ENCODE data around the gene PNKD. TPM values are rescaled to one million over a fixed set of nuclear protein-coding genes. Genes with fewer than 3 reads are reported as not detected.
A peak's percentile ranks its signal among the peaks of the same experiment; 100 is the strongest.

Gene PNKD
- total RNA-seq, 4 donors from 2014 or later, result 33.4 to 66.4 (median 49.4) TPM

- DNase-seq (ENCODE audit: low spot score in 2 of 2), result no peak
- Histone ChIP-seq H3K27me3 (no peaks in the 10 kb centered on the region), H3K9me3 (no peaks in the 10 kb centered on the region), H3K4me1 (peaks cover 3% of the 10 kb centered on the region), H3K27ac (no peak overlapping the region), H3K4me3 (no peak overlapping the region), H3K36me3 (peaks cover 98% of the 10 kb centered on the region)
- TF ChIP-seq POLR2A (IDR thresholded peaks at IDR 0.05), result no peak
- TF ChIP-seq POLR2AphosphoS5 (IDR thresholded peaks at IDR 0.05), result no peak
- no peak for TF ChIP-seq CTCF (IDR thresholded peaks at IDR 0.05)
- no peak for TF ChIP-seq EP300 (IDR thresholded peaks at IDR 0.05)
- 73% methylated on average over 5 of the region's 5 CpGs for WGBS
Measured at GRCh38 chr2:218245214-218245613, 25.1 kb upstream of the PNKD start.

GRCh38 chr2:218249691-218250090 is 20.6 kb upstream of the PNKD start:
- 95% methylated on average over 13 of the region's 13 CpGs for WGBS
- DNase-seq (ENCODE audit: low spot score in 2 of 2), result peak in 1 of 2 donors; percentile 26

GRCh38 chr2:218252509-218253231 is 17.6 kb upstream of the PNKD start:
- no peak overlapping the region for H3K4me3 ChIP-seq
- no peaks in the 10 kb centered on the region for H3K4me1 ChIP-seq
- TF ChIP-seq EP300 (IDR thresholded peaks at IDR 0.05) (no peak), CTCF (IDR thresholded peaks at IDR 0.05) (no peak), POLR2AphosphoS5 (IDR thresholded peaks at IDR 0.05) (no peak), POLR2A (IDR thresholded peaks at IDR 0.05) (no peak)
- peak in 1 of 2 donors; percentile 60 for DNase-seq (ENCODE audit: low spot score in 2 of 2)
- H3K27me3 ChIP-seq, result no peaks in the 10 kb centered on the region
- H3K36me3 ChIP-seq, result peaks cover 90% of the 10 kb centered on the region
- no peak overlapping the region for H3K27ac ChIP-seq
- WGBS, result 71% methylated on average over 7 of the region's 7 CpGs
- no peaks in the 10 kb centered on the region for H3K9me3 ChIP-seq

More at GRCh38 chr2:218249691-218250090, 20.6 kb upstream of the PNKD start:
- Histone ChIP-seq H3K36me3 (peaks cover 100% of the 10 kb centered on the region), H3K9me3 (no peaks in the 10 kb centered on the region), H3K4me1 (no peaks in the 10 kb centered on the region), H3K27me3 (no peaks in the 10 kb centered on the region), H3K27ac (no peak overlapping the region), H3K4me3 (no peak overlapping the region)
- TF ChIP-seq POLR2A (IDR thresholded peaks at IDR 0.05) (no peak), CTCF (IDR thresholded peaks at IDR 0.05) (no peak), EP300 (IDR thresholded peaks at IDR 0.05) (no peak), POLR2AphosphoS5 (IDR thresholded peaks at IDR 0.05) (no peak)

- peak in 1 of 2 donors; percentile 8 for DNase-seq (ENCODE audit: low spot score in 2 of 2)
- WGBS, result 75% methylated on average over 5 of the region's 5 CpGs
- Histone ChIP-seq H3K4me3 (no peak overlapping the region), H3K4me1 (peaks cover 2% of the 10 kb centered on the region), H3K27me3 (no peaks in the 10 kb centered on the region), H3K36me3 (peaks cover 85% of the 10 kb centered on the region), H3K9me3 (no peaks in the 10 kb centered on the region), H3K27ac (no peak overlapping the region)
- no peak for TF ChIP-seq POLR2AphosphoS5 (IDR thresholded peaks at IDR 0.05)
- TF ChIP-seq EP300 (IDR thresholded peaks at IDR 0.05), result no peak
- TF ChIP-seq CTCF (IDR thresholded peaks at IDR 0.05), result no peak
- TF ChIP-seq POLR2A (IDR thresholded peaks at IDR 0.05), result no peak
Measured at GRCh38 chr2:218253232-218253625, 17.1 kb upstream of the PNKD start.

- H3K36me3 ChIP-seq, result peaks cover 63% of the 10 kb centered on the region
- 79% methylated on average over 6 of the region's 6 CpGs for WGBS
- H3K4me1 ChIP-seq, result peaks cover 24% of the 10 kb centered on the region
Measured at GRCh38 chr2:218255446-218255845, 14.9 kb upstream of the PNKD start.

More at GRCh38 chr2:218255446-218255845, 14.9 kb upstream of the PNKD start:
- TF ChIP-seq POLR2AphosphoS5 (IDR thresholded peaks at IDR 0.05), result no peak
- TF ChIP-seq POLR2A (IDR thresholded peaks at IDR 0.05), result no peak
- TF ChIP-seq EP300 (IDR thresholded peaks at IDR 0.05), result no peak
- no peak for TF ChIP-seq CTCF (IDR thresholded peaks at IDR 0.05)
- no peak for DNase-seq (ENCODE audit: low spot score in 2 of 2)
- Histone ChIP-seq H3K27me3 (no peaks in the 10 kb centered on the region), H3K27ac (no peak overlapping the region), H3K9me3 (no peaks in the 10 kb centered on the region), H3K4me3 (no peak overlapping the region)

Data from suprapubic skin (tissue), 4 donors.